ENCODE measurements around the gene SLC47A2. TPM values are rescaled to one million over a fixed set of nuclear protein-coding genes. Genes with fewer than 3 reads are reported as not detected.

The SLC47A2 gene
- total and polyA plus RNA-seq, 2 of the 13 experiments (the other 11 are each of a cell fraction or from before 2014, with no cell fraction given), result 0.04 TPM; not detected in 1

DNA sequence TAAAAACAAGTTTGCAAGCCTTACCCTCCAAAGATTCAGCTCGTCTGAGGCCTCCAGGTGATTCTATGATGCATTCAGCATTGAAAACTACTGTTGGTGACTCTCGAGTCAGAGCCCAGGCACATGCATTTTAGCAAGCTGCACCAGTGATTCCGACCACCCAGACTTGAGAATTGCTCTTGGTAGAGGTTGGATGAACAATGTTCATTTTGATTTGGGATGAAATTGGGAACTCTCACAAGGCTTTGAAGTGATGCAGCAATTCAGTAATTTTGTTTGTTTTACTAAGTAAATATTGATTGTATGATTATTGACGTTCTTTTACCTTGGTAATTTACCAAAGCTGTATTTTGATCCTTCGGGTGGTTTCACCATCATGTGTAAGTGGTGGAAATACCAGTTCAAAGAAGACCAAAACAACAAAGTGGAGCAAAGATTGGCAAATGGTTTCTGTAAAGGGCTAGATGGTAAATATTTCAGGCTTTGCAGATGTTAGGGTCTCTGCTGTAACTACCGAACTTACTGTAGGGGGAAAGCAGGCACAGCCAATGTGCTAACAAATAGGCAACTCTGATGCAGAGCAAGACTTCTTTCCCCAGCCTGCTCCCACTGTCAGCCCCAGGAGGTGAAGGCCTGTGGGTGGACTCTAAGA is 56.0 kb downstream of the SLC47A2 start (continued):
- TF ChIP-seq, protein P1, sequence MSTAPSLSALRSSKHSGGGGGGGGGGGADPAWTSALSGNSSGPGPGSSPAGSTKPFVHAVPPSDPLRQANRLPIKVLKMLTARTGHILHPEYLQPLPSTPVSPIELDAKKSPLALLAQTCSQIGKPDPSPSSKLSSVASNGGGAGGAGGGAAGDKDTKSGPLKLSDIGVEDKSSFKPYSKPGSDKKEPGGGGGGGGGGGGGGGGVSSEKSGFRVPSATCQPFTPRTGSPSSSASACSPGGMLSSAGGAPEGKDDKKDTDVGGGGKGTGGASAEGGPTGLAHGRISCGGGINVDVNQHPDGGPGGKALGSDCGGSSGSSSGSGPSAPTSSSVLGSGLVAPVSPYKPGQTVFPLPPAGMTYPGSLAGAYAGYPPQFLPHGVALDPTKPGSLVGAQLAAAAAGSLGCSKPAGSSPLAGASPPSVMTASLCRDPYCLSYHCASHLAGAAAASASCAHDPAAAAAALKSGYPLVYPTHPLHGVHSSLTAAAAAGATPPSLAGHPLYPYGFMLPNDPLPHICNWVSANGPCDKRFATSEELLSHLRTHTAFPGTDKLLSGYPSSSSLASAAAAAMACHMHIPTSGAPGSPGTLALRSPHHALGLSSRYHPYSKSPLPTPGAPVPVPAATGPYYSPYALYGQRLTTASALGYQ (CRISPR knock-in tag; IDR thresholded peaks at IDR 0.05), result peak; percentile 86
- TF ChIP-seq HMG20A (CRISPR knock-in tag; IDR thresholded peaks at IDR 0.05; ENCODE audit: borderline replicate concordance) (peak; percentile 90), TBP (CRISPR knock-in tag; IDR thresholded peaks at IDR 0.05) (no peak), ZSCAN29 (CRISPR knock-in tag; conservative IDR thresholded peaks at IDR 0.05) (no peak; the same call in 1 of the 2 replicates), NR2F6 (IDR thresholded peaks at IDR 0.05) (peak; percentile 80), NR2F6 (CRISPR knock-in tag; IDR thresholded peaks at IDR 0.05) (peak; percentile 73), MIXL1 (CRISPR knock-in tag; IDR thresholded peaks at IDR 0.05) (peak; percentile 98), ATF1 (CRISPR knock-in tag; IDR thresholded peaks at IDR 0.05) (peak; percentile 74; the same call in 1 of the 2 replicates), TGIF2 (CRISPR knock-in tag; IDR thresholded peaks at IDR 0.05) (peak; percentile 43; the same call in 1 of the 2 replicates), KLF15 (CRISPR knock-in tag; IDR thresholded peaks at IDR 0.05; ENCODE audit: borderline replicate concordance) (no peak; the same call in 1 of the 2 replicates), ZNF776 (CRISPR knock-in tag; IDR thresholded peaks at IDR 0.05) (no peak), CHD4 (IDR thresholded peaks at IDR 0.05; ENCODE audit: borderline replicate concordance, low read length) (peak; percentile 47; the same call in 1 of the 2 replicates), KMT2B (CRISPR knock-in tag; IDR thresholded peaks at IDR 0.05) (no peak), MEIS2 (CRISPR knock-in tag; IDR thresholded peaks at IDR 0.05) (no peak), ZNF20 (CRISPR knock-in tag; IDR thresholded peaks at IDR 0.05) (no peak), MLLT10 (CRISPR knock-in tag; IDR thresholded peaks at IDR 0.05) (no peak), KDM4B (CRISPR knock-in tag; IDR thresholded peaks at IDR 0.05) (no peak), ZNF224 (CRISPR knock-in tag; IDR thresholded peaks at IDR 0.05) (no peak), NFE2L2 (IDR thresholded peaks at IDR 0.05; ENCODE audit: low read length) (0 out of 2 replicates have a peak, but pooled peaks have one; percentile 14), ZNF7 (CRISPR knock-in tag; IDR thresholded peaks at IDR 0.05) (no peak; the same call in 1 of the 2 replicates), ZNF768 (CRISPR knock-in tag; IDR thresholded peaks at IDR 0.05) (no peak), ZNF792 (CRISPR knock-in tag; IDR thresholded peaks at IDR 0.05) (peak; percentile 78; the same call in 1 of the 2 replicates)
- TF ChIP-seq, protein P2, sequence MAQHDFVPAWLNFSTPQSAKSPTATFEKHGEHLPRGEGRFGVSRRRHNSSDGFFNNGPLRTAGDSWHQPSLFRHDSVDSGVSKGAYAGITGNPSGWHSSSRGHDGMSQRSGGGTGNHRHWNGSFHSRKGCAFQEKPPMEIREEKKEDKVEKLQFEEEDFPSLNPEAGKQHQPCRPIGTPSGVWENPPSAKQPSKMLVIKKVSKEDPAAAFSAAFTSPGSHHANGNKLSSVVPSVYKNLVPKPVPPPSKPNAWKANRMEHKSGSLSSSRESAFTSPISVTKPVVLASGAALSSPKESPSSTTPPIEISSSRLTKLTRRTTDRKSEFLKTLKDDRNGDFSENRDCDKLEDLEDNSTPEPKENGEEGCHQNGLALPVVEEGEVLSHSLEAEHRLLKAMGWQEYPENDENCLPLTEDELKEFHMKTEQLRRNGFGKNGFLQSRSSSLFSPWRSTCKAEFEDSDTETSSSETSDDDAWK (CRISPR knock-in tag; IDR thresholded peaks at IDR 0.05), result no peak
- TF ChIP-seq, protein P3, sequence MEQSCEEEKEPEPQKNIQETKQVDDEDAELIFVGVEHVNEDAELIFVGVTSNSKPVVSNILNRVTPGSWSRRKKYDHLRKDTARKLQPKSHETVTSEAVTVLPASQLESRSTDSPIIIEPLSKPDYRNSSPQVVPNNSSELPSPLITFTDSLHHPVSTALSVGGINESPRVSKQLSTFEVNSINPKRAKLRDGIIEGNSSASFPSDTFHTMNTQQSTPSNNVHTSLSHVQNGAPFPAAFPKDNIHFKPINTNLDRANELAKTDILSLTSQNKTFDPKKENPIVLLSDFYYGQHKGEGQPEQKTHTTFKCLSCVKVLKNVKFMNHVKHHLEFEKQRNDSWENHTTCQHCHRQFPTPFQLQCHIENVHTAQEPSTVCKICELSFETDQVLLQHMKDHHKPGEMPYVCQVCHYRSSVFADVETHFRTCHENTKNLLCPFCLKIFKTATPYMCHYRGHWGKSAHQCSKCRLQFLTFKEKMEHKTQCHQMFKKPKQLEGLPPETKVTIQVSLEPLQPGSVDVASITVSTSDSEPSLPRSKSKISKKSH (CRISPR knock-in tag; IDR thresholded peaks at IDR 0.05; ENCODE audit: borderline replicate concordance), result no peak
- TF ChIP-seq, protein P4, sequence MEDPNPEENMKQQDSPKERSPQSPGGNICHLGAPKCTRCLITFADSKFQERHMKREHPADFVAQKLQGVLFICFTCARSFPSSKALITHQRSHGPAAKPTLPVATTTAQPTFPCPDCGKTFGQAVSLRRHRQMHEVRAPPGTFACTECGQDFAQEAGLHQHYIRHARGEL (CRISPR knock-in tag; IDR thresholded peaks at IDR 0.05), result no peak
- TF ChIP-seq, protein P5, sequence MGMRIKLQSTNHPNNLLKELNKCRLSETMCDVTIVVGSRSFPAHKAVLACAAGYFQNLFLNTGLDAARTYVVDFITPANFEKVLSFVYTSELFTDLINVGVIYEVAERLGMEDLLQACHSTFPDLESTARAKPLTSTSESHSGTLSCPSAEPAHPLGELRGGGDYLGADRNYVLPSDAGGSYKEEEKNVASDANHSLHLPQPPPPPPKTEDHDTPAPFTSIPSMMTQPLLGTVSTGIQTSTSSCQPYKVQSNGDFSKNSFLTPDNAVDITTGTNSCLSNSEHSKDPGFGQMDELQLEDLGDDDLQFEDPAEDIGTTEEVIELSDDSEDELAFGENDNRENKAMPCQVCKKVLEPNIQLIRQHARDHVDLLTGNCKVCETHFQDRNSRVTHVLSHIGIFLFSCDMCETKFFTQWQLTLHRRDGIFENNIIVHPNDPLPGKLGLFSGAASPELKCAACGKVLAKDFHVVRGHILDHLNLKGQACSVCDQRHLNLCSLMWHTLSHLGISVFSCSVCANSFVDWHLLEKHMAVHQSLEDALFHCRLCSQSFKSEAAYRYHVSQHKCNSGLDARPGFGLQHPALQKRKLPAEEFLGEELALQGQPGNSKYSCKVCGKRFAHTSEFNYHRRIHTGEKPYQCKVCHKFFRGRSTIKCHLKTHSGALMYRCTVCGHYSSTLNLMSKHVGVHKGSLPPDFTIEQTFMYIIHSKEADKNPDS (CRISPR knock-in tag; IDR thresholded peaks at IDR 0.05), result no peak
